Smooth muscle cell (in vitro differentiated cells): ENCODE data around the gene CEL. TPM values are rescaled to one million over a fixed set of nuclear protein-coding genes. Genes with fewer than 3 reads are reported as not detected.

Experiments used
- DNase-seq: peaks from one replicate; lab custom pipeline; 2025; ENCODE audit not compliant: unreplicated experiment; lab: John Stamatoyannopoulos, UW
- H2AFZ ChIP-seq: fragments of 200-600 bp; sonication (generic); 2 replicates; pipeline ENCODE4 v1.6.0; 2016; ENCODE audit warnings: antibody characterized with exemption, low read depth, mild to moderate bottlenecking
- H3F3A ChIP-seq: fragments of 200-600 bp; sonication (generic); 2 replicates; pipeline ENCODE4 v1.6.0; 2017; ENCODE audit warnings: antibody characterized with exemption, low read depth
- H3K27ac ChIP-seq: fragments of 200-600 bp; sonication (generic); 2 replicates; pipeline ENCODE4 v1.5.1; 2016; ENCODE audit warnings: low read depth, mild to moderate bottlenecking
- H3K27me3 ChIP-seq: fragments of 200-600 bp; sonication (generic); 2 replicates; pipeline ENCODE4 v1.6.1; 2016; ENCODE audit warnings: low read depth, mild to moderate bottlenecking
- H3K36me3 ChIP-seq: fragments of 200-600 bp; sonication (generic); 2 replicates; pipeline ENCODE4 v1.5.1; 2016; ENCODE audit warnings: low read depth
- H3K4me1 ChIP-seq: fragments of 200-600 bp; sonication (generic); 2 replicates; pipeline ENCODE4 v1.5.1; 2016; ENCODE audit warnings: low read depth
- H3K4me2 ChIP-seq: fragments of 200-600 bp; sonication (generic); 2 replicates; pipeline ENCODE4 v1.6.0; 2016; ENCODE audit warnings: mild to moderate bottlenecking
- H3K4me3 ChIP-seq: fragments of 200-600 bp; sonication (generic); 2 replicates; pipeline ENCODE4 v1.5.1; 2016; ENCODE audit warnings: mild to moderate bottlenecking
- H3K79me2 ChIP-seq: fragments of 200-600 bp; sonication (generic); 2 replicates; pipeline ENCODE4 v1.6.0; 2016; ENCODE audit warnings: low read depth, mild to moderate bottlenecking
- H3K9ac ChIP-seq: fragments of 200-600 bp; sonication (generic); 2 replicates; pipeline ENCODE4 v1.6.0; 2016; ENCODE audit warnings: low read depth
- H3K9me3 ChIP-seq: fragments of 200-600 bp; sonication (generic); replicated peaks from 2 replicates; pipeline ENCODE4 v1.5.1; 2016; ENCODE audit warnings: low read depth
- H4K20me1 ChIP-seq: fragments of 200-600 bp; sonication (generic); 2 replicates; pipeline ENCODE4 v1.6.0; 2016; ENCODE audit warnings: low read depth
- CTCF ChIP-seq: fragments of 200-600 bp; sonication (generic); IDR thresholded peaks from 2 replicates; pipeline ENCODE4 v1.5.1; 2017; ENCODE audit warnings: borderline replicate concordance, mild to moderate bottlenecking, antibody characterized with exemption; ENCODE audit not compliant: insufficient read depth, poor library complexity, severe bottlenecking
- WGBS: methylation state at CpG from one replicate; pipeline ENCODE4 v1.1.7; 2016; ENCODE audit warnings: low lambda C conversion rate; 5-methylcytosine and 5-hydroxymethylcytosine counted together
- polyA plus RNA-seq: library from polyadenylated mRNA; unstranded; fragments of >200 nt; fragmentation: Nextera tagmentation; extraction: Ambion mirVana; gene quantifications from 2 replicates; pipeline ENCODE4 v1.2.1, GENCODE V29; 2016
- total RNA-seq: library from RNA; depleted of rRNA; stranded (reverse); fragments of >200 nt; gene quantifications from 2 replicates; pipeline ENCODE4 v1.2.3, GENCODE V29; 2014

CEL gene
- total and polyA plus RNA-seq, 2 experiments from 2014 or later, result 0.18 to 0.73 TPM

- no peak overlapping the region for H2AFZ ChIP-seq
- no peaks in the 10 kb centered on the region for H4K20me1 ChIP-seq
- H3K36me3 ChIP-seq, result no peaks in the 10 kb centered on the region
- no peaks in the 10 kb centered on the region for H3K79me2 ChIP-seq
- H3K9ac ChIP-seq, result no peak overlapping the region
- TF ChIP-seq CTCF, result no peak
- H3K27me3 ChIP-seq, result no peaks in the 10 kb centered on the region
- H3K4me2 ChIP-seq, result no peak overlapping the region
- H3F3A ChIP-seq, result no peaks in the 10 kb centered on the region
- peaks cover 9% of the 10 kb centered on the region for H3K4me1 ChIP-seq
- WGBS, result 98% methylated on average over 17 of the region's 17 CpGs
- H3K9me3 ChIP-seq, result no peaks in the 10 kb centered on the region
- no peak overlapping the region for H3K27ac ChIP-seq
- no peak for DNase-seq
- H3K4me3 ChIP-seq, result no peak overlapping the region
Observed at GRCh38 chr9:133055788-133056420, 5.9 kb upstream of the CEL start.

DNA sequence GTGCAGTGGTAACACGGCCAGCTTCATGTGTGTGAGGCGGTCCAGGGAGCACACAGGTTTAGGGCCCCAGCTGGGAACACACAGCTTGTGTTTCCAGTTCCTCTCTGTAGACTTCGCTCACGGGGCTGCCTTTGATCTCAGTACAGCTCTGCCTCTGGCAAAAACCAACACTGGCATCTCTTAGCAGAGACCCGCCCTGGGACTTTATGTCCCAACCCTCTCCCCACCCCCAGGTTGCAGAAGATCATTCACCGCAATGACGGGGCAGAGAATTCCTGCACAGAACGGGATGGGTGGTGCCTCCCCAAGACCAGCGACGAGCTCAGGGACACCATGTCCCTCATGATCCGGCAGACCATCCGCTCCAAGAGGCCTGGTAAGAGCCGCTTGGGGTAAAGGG is 5.2 kb upstream of the CEL start:
- H2AFZ ChIP-seq, result no peak overlapping the region
- H3K36me3 ChIP-seq, result no peaks in the 10 kb centered on the region
- H3K9me3 ChIP-seq, result no peaks in the 10 kb centered on the region
- H3K9ac ChIP-seq, result no peak overlapping the region
- H3K79me2 ChIP-seq, result no peaks in the 10 kb centered on the region
- H3K27me3 ChIP-seq, result no peaks in the 10 kb centered on the region
- no peak for DNase-seq
- no peak overlapping the region for H3K4me2 ChIP-seq
- H3K4me1 ChIP-seq, result peaks cover 15% of the 10 kb centered on the region
- WGBS, result 97% methylated on average over 13 of the region's 13 CpGs
- H3F3A ChIP-seq, result no peaks in the 10 kb centered on the region
- H4K20me1 ChIP-seq, result no peaks in the 10 kb centered on the region
- H3K4me3 ChIP-seq, result no peak overlapping the region
- H3K27ac ChIP-seq, result no peak overlapping the region
- TF ChIP-seq CTCF, result no peak

DNA sequence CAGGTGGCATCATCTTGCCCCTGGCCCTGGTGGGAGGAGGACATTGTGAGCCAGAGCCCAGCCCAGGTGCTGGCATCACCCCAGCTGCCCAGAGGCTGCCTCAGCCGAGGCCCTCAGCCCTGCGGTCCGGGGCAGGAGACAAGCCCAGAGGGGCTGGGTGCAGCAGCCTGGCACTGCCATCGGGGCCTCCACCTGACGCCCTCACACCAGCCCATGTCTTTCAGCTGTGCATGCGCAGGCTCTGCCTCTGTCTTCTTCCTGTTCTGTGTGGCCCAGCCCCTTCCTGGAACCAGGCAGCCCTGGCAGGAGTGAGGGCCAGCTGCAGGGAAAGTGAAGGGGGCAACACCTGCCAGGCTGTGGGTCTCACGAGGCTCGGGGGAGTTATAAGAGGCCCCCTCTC is 4.8 kb upstream of the CEL start:
- no peaks in the 10 kb centered on the region for H4K20me1 ChIP-seq
- no peak overlapping the region for H2AFZ ChIP-seq
- no peak for DNase-seq
- no peaks in the 10 kb centered on the region for H3K79me2 ChIP-seq
- no peak overlapping the region for H3K9ac ChIP-seq
- peaks cover 15% of the 10 kb centered on the region for H3K4me1 ChIP-seq
- H3K27me3 ChIP-seq, result no peaks in the 10 kb centered on the region
- H3K27ac ChIP-seq, result no peak overlapping the region
- H3F3A ChIP-seq, result no peaks in the 10 kb centered on the region
- WGBS, result 94% methylated on average over 8 of the region's 8 CpGs
- H3K4me3 ChIP-seq, result no peak overlapping the region
- no peaks in the 10 kb centered on the region for H3K9me3 ChIP-seq
- no peak overlapping the region for H3K4me2 ChIP-seq
- no peak for TF ChIP-seq CTCF
- no peaks in the 10 kb centered on the region for H3K36me3 ChIP-seq

DNA sequence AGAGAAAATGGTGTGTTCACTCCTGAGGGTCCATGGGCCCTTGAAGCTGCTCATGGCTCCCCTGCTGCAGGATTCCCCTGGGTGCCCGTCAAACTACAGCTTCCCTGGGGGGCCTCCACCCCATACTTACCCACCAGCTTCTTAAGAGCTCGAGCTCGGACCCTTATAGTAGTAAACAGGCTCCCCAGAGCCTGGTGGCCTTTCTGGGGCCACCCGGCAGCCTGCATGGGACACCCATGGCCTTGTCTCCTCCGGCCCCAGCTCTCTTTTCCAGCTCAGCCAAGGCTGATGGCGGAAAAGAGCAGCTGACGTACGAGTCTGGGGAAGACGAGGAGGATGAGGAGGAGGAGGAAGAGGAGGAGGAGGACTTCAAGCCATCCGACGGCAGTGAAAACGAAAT is 4.2 kb upstream of the CEL start:
- WGBS, result 96% methylated on average over 12 of the region's 12 CpGs
- H3K27ac ChIP-seq, result no peak overlapping the region
- DNase-seq, result no peak

More for the DNA sequence above, 4.2 kb upstream of the CEL start:
- peaks cover 15% of the 10 kb centered on the region for H3K4me1 ChIP-seq
- no peak overlapping the region for H2AFZ ChIP-seq
- no peaks in the 10 kb centered on the region for H4K20me1 ChIP-seq
- H3K4me3 ChIP-seq, result no peak overlapping the region
- H3K4me2 ChIP-seq, result no peak overlapping the region
- H3K79me2 ChIP-seq, result no peaks in the 10 kb centered on the region
- H3K27me3 ChIP-seq, result no peaks in the 10 kb centered on the region
- no peaks in the 10 kb centered on the region for H3F3A ChIP-seq
- H3K9me3 ChIP-seq, result no peaks in the 10 kb centered on the region
- no peak for TF ChIP-seq CTCF
- no peaks in the 10 kb centered on the region for H3K36me3 ChIP-seq
- H3K9ac ChIP-seq, result no peak overlapping the region
